Measurements from ENCODE around the gene DZIP3. TPM values are rescaled to one million over a fixed set of nuclear protein-coding genes. Genes with fewer than 3 reads are reported as not detected.
"Not testable (repeated sequence)": the region's sequence is repeated elsewhere in the genome, so short reads cannot be mapped to it uniquely, and the experiment has no call there.

DZIP3 gene
- total RNA-seq, 4 donors from 2014 or later, result 0.83 to 5.0 (median 2.8) TPM

DNA sequence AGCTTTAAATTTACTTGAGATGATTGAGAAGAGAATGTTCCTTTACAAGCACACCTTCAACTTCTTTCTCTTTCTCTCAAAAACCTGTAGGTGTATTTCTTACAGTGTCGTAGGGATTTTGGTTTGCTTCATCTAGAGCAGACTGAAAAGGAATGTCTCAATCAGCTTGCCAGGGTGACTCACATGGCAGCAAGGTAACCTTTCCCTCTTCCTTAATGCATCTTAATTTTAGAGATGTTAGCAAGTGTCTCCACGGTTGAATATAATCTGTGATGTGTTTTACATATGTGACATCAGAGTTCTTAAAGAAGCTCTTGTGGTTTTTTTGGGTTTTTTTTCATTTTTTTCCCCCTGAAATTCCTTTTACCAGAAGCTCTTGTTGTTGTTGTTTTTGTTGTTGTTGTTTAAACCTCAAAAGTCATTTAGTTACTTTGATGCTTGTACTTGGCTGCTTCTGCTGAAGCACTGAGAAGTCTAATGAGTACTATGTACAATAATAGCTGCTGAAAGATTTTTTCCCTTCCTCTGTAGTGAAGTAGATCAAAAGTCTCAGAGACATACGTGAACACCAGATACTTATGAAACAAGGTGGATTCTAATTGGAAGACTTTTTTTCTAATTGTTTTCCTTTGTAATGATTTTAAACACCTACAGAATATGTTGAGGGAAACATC is 84.6 kb downstream of the DZIP3 start:
- H3K4me1 ChIP-seq, result no peaks in the 10 kb centered on the region
- 53 to 74% methylated on average over 3 of the region's 3 CpGs for WGBS, 2 donors
- no peak for DNase-seq
- H3K9me3 ChIP-seq, result no peaks in the 10 kb centered on the region
- intact Hi-C loops (cut with DNase I), result no loop called here
- no peak overlapping the region for H3K27ac ChIP-seq
- H3K36me3 ChIP-seq, result peaks cover 0 to 31% (median 0%) of the 10 kb centered on the region in 3 donors
- TF ChIP-seq POLR2A (IDR thresholded peaks at IDR 0.05) (no peak), CTCF (IDR thresholded peaks at IDR 0.05) (no peak)
- no peaks in the 10 kb centered on the region for H3K27me3 ChIP-seq
- no peak overlapping the region for H3K4me3 ChIP-seq

- Histone ChIP-seq H3K4me3 (no peak overlapping the region), H3K27me3 (no peaks in the 10 kb centered on the region), H3K36me3 (peaks cover 0 to 18% (median 0%) of the 10 kb centered on the region in 3 donors), H3K9me3 (no peaks in the 10 kb centered on the region), H3K27ac (no peak overlapping the region), H3K4me1 (no peaks in the 10 kb centered on the region)
- intact Hi-C loops (cut with DNase I), result no loop called here
- no peak for DNase-seq
- WGBS, 2 donors, result 62 to 76% methylated on average over 1 of the region's 1 CpG
- TF ChIP-seq POLR2A (IDR thresholded peaks at IDR 0.05) (no peak), CTCF (IDR thresholded peaks at IDR 0.05) (no peak)
Measured at GRCh38 chr3:108677811-108678210, 88.3 kb downstream of the DZIP3 start.

DNA sequence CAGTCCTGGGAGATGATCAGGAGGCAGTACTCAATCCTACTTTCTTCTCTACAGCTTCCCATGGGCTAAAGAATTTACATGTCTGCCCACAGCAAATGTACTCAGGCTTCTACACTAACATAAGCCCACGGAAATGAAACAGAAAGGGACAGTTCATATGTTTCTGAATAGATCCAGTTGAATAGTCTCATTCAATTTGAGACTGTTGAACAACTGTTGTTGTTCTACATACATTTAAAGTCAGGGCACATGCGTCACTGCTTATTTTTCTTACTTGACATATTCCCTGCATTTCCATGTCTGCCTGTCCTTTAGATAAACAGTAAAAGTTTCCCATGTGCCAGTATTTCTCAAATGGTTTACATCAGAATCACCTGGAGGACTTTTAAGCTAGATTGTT is 102.8 kb downstream of the DZIP3 start:
- WGBS, 2 donors, result 62 to 75% methylated on average over 2 of the region's 2 CpGs
- peaks cover 0 to 47% (median 0%) of the 10 kb centered on the region in 3 donors for H3K36me3 ChIP-seq
- H3K4me1 ChIP-seq, result not testable (repeated sequence)

GRCh38 chr3:108698461-108698860 is 108.9 kb downstream of the DZIP3 start:
- WGBS, 2 donors, result 54 to 57% methylated on average over 1 of the region's 1 CpG
- intact Hi-C loops (cut with DNase I), result no loop called here

More for the DNA sequence above, 102.8 kb downstream of the DZIP3 start:
- intact Hi-C loops (cut with DNase I); DNase-seq; H3K9me3 ChIP-seq; H3K4me3 ChIP-seq; H3K27me3 ChIP-seq; H3K27ac ChIP-seq: not testable (repeated sequence)

DNA sequence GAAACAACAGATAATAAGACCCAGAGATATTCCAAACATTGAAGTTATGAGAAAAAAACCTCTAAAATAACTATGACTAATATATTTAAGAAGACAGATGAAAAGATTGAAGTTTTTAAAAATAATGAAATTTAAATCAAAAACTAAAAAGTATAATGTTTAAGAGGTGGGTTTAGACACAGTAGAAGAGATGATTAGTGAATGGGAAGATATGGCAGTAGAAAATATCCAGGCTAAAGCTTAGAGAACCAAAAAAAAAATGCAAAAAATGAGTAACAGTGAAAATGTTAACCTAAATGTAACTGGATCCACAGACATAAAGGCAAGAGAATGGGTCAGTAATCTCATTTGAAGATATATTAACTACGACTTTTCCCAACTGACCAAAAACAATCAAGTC is 115.5 kb downstream of the DZIP3 start:
- TF ChIP-seq POLR2A (IDR thresholded peaks at IDR 0.05) (no peak), CTCF (IDR thresholded peaks at IDR 0.05) (no peak)
- Histone ChIP-seq H3K36me3 (no peaks in the 10 kb centered on the region), H3K9me3 (peaks cover 0 to 3% (median 0%) of the 10 kb centered on the region in 3 donors), H3K27ac (no peak overlapping the region), H3K4me1 (no peaks in the 10 kb centered on the region), H3K4me3 (no peak overlapping the region), H3K27me3 (no peaks in the 10 kb centered on the region)
- WGBS, 2 donors, result 83 to 90% methylated on average over 1 of the region's 1 CpG
- intact Hi-C loops (cut with DNase I), result no loop called here
- no peak for DNase-seq

More at GRCh38 chr3:108698461-108698860, 108.9 kb downstream of the DZIP3 start:
- Histone ChIP-seq H3K4me1 (no peaks in the 10 kb centered on the region), H3K27ac (no peak overlapping the region), H3K4me3 (no peak overlapping the region), H3K9me3 (no peaks in the 10 kb centered on the region), H3K36me3 (peaks cover 0 to 8% (median 0%) of the 10 kb centered on the region in 3 donors), H3K27me3 (no peaks in the 10 kb centered on the region)
- DNase-seq, result no peak
- no peak for TF ChIP-seq POLR2A (IDR thresholded peaks at IDR 0.05)
- no peak for TF ChIP-seq CTCF (IDR thresholded peaks at IDR 0.05)
